Superior temporal gyrus (tissue), 1 donor: ENCODE measurements around the gene CDH10.

Experiments used
- DNase-seq: peaks from one replicate; pipeline ENCODE4 v3.0.0-alpha.2; 2016; ENCODE audit errors: extremely low spot score

CDH10 gene

DNA sequence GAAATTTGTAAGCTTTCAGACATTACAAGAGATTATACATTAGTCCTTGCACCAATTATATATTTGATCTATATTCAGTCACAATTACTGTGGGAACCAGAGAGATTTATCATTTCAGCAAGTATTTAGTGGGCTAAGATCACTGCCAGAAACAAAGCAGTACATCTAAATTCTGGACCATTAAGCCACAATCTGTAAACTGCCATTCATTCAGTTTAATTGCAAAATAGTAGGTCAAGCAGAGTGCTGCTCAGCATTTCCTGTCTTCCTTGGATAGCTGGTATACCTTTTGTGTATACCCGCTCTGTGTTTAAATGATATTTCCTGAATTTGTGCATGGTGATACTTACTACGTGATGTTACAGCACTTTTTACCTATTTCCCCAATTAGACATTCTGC, 42.6 kb downstream of the CDH10 start:
- DNase-seq, result no peak

DNA sequence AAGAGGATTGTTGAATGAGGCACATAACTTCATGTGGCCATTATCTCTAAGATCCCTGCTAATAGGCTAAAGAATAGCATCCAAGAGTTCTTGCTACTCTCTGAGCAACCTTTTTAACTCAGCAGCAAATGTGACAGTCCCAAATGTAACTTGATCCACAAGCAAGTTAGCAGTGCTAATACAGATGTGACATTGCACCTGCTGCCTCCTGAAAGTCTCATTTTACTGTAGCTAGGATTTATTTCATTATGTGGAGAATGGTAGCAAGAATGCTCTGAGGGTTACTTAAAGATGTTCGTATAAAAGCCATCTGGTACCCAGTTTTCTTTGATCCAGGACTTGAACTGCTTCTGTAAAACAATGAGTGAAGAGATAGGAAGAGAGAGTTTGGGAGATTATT, 45.8 kb downstream of the CDH10 start:
- no peak for DNase-seq

DNA sequence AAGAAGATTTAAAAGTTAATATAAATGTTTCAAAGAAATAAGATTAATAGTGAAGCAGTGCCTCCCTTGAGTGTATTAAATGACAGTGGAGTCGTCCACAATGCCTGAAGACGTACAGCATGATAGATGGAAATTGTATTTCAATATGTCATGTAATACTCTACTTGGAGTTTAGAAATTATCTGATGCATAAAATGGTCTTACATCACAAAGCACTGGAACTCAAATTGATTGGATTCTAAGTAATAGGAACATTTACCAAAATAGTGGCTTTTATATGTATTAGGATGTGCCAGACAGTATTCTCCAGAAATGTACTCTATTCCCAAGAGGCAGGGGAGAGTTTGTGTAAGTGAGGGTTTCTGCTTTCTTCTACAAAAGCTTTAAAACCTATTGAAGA, 49.4 kb downstream of the CDH10 start:
- DNase-seq, result no peak

- DNase-seq, result no peak
These were observed 53.4 kb downstream of the CDH10 start for GRCh38 chr5:24591426-24591825.

DNA sequence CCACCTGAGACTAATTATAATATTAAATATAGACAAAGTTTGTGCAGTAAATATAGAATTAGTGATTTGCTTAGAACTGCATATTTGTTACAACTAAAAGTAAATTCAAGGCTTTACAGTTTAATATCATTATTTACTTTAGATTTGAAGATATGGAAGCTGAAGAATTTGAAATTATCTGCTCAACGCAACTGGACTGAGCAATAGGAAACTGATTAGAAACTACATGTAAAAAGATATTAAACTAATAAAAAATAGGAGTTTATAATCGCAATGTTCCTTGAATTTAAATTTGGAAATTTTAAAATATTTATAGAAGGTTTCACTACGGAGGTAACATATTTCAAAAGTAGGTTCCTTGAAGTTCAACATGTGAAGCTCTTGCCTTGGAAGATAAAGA, 55.2 kb downstream of the CDH10 start:
- no peak for DNase-seq

- DNase-seq, result no peak
These were observed 59.0 kb downstream of the CDH10 start for GRCh38 chr5:24585751-24586150.

DNA sequence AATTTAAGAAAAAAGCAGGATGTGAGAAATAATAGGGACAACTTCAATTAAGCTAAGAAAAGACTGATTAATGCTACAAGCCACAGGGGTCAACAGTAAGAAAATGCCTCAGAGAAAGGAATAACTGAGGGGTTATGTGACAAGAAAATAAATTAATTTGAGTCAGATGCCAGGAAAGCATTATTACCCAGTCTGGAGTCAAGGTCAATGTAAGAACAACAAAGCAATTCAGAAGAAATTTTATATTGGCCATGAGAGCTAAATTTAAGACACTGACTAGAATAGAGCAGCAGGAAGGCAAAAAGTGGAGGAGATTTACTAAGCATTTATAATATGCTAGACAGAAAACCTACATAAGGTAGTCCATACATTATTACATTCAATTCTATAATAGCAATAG, 73.5 kb downstream of the CDH10 start:
- DNase-seq, result no peak

GRCh38 chr5:24566933-24567332, 77.8 kb downstream of the CDH10 start:
- no peak for DNase-seq

GRCh38 chr5:24555229-24555628, 89.5 kb downstream of the CDH10 start:
- no peak for DNase-seq

DNA sequence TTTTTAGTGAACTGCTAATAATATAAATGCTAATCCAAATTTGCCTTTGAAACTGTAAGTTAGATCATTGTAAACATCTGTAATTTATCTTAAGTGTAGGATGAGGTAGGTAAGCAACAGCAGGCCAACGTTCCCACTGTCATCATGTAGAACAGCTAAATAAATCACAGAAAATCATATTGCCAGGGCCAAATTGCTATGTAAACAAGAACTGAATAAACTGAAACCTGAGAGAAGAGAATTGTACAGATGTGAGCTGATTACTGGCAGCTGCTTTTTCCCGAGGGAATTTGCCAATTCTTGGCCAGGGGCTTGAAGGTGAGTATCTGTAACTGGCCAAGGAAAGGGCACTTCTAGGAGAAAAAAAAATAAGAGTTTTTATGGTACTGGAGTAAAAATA, 97.6 kb downstream of the CDH10 start:
- no peak for DNase-seq

DNA sequence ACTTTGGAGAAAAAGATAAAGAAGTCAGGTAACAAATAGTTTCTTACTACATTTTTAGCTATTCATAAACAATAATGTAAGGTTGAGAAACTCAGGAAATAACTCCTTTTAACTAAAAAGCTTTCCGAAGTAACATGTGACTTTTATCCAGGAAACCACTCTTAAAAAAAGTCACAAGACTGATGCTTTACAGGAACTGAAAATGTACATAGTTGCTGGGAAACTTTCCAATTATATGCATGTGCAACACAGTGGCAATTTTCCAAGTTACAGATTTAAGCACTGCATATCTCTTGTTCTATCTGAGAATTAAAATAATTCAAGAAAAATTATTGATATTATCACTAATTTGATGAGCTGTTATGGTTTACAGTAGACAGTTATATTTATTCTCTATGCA, 105.2 kb downstream of the CDH10 start:
- DNase-seq, result no peak

DNA sequence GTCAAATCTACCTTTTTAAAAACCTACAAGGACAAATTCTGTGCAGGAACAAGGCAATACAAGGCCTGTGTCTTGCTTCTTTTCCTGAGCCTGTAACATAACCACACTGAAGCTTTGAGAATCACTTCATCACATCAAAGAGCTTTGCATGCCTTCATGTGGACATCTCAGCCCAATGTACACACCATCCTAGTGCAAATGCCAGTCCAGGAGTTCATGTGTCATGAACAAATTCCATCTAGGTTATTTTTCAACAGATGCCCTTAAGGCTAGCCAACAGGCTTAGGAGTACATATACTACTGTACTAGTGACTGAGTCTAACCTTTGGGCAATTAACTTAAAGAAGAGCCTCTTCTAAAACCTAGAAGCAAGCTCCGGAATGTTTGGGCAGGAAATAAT, 106.4 kb downstream of the CDH10 start:
- DNase-seq, result no peak

GRCh38 chr5:24535646-24536045, 109.1 kb downstream of the CDH10 start:
- no peak for DNase-seq

GRCh38 chr5:24530906-24531305, 113.9 kb downstream of the CDH10 start:
- no peak for DNase-seq

- no peak for DNase-seq
These were observed 119.4 kb downstream of the CDH10 start for GRCh38 chr5:24525414-24525813.

DNA sequence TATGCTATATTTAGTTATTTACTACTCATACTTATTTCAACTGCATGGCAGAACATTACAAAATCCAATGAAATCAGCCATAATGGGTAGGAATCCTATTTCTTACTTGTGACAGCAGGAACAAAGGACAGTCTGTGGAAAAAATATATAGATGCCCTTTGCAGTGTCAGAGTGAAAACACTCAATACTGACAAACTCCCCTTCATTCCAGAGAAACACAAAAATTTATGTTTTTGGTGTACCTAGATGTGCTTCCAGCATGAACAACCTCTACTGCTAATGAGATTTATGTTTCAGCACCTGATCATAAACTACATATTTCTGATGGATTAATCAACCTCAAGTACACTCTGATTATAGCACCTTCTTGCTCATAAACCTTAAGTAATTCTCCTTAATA, 132.4 kb downstream of the CDH10 start:
- no peak for DNase-seq

- no peak for DNase-seq
These were observed 134.2 kb downstream of the CDH10 start for GRCh38 chr5:24510523-24510988.

DNA sequence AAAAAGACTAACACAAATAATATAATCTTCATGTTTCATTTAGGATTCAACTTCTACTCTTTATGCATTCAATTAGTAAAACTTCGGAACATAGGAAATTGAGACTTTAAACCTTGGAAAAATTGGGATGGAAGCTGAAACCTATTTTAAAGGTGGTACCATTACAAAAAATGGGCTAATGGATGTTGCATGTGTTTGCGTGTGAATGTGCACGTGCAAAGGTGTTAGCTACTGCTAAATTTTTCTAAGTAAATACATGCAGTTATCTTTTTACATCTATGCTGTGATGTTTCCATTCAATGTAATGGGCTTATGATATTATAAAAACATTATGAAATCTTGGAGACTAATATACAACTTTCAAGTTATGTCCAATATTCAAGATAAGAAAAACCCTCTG, 134.8 kb downstream of the CDH10 start:
- DNase-seq, result no peak

GRCh38 chr5:24505258-24505657, 139.5 kb downstream of the CDH10 start:
- no peak for DNase-seq

- DNase-seq, result no peak
These were observed 147.1 kb downstream of the CDH10 start for GRCh38 chr5:24497591-24498157.

- no peak for DNase-seq
These were observed 147.6 kb downstream of the CDH10 start for GRCh38 chr5:24497145-24497544.

GRCh38 chr5:24496268-24496667, 148.5 kb downstream of the CDH10 start:
- DNase-seq, result no peak

GRCh38 chr5:24492229-24492628, 152.5 kb downstream of the CDH10 start:
- no peak for DNase-seq

DNA sequence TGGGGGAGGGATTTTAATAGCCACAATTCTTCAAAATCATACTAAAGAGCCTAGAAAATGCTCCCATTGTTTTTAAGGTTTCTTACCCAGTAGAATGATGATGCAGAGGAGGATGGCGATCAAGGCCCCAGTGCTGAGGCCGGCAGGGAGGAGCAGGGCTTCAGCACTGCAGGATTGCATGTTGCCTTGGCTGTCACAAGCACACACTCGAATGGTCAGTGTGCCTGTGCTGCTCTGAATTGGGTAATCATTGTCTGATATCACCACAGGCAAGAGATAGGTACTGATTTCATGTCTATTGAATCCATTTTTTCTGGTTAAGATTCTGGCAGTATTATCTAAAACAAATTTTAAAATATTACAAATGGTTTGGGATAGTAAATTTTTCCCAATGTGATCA, 153.3 kb downstream of the CDH10 start:
- no peak for DNase-seq
